GM06990 (cell line): ENCODE results near the gene PPP1R12C.

Experiments used
- DNase-seq: peaks from one replicate; pipeline ENCODE4 v3.0.0-alpha.2; 2011; ENCODE audit not compliant: insufficient read length; ENCODE audit errors: extremely low read depth
- H3K27me3 ChIP-seq: replicated peaks from 2 replicates; pipeline ENCODE4 v1.6.0; 2011; ENCODE audit warnings: low read length; ENCODE audit not compliant: control insufficient read depth, insufficient read depth
- H3K36me3 ChIP-seq: 2 replicates; pipeline ENCODE4 v1.5.1; 2011; ENCODE audit warnings: low read length; ENCODE audit not compliant: control insufficient read depth, insufficient read depth
- H3K4me3 ChIP-seq: replicated peaks from 2 replicates; pipeline ENCODE4 v1.5.1; 2011; ENCODE audit warnings: low read depth, mild to moderate bottlenecking, control low read depth, low read length
- CTCF ChIP-seq: IDR thresholded peaks from 2 replicates; pipeline ENCODE4 v1.5.1; 2011; ENCODE audit warnings: low read length, control low read depth, mild to moderate bottlenecking, inconsistent platforms; ENCODE audit not compliant: insufficient read depth, poor library complexity, severe bottlenecking

The PPP1R12C gene

GRCh38 chr19:55044286-55044685, 73.2 kb downstream of the PPP1R12C start:
- Histone ChIP-seq H3K4me3 (no peak overlapping the region), H3K36me3 (peaks cover 29% of the 10 kb centered on the region), H3K27me3 (no peaks in the 10 kb centered on the region)
- no peak for DNase-seq
- TF ChIP-seq CTCF, result no peak

GRCh38 chr19:55042688-55043087, 74.7 kb downstream of the PPP1R12C start:
- TF ChIP-seq CTCF, result no peak
- no peak for DNase-seq
- no peak overlapping the region for H3K4me3 ChIP-seq
- no peaks in the 10 kb centered on the region for H3K27me3 ChIP-seq
- peaks cover 17% of the 10 kb centered on the region for H3K36me3 ChIP-seq

- no peak for DNase-seq
- Histone ChIP-seq H3K27me3 (no peaks in the 10 kb centered on the region), H3K4me3 (no peak overlapping the region), H3K36me3 (peaks cover 14% of the 10 kb centered on the region)
- no peak for TF ChIP-seq CTCF
Observed at GRCh38 chr19:55042344-55042678, 75.1 kb downstream of the PPP1R12C start.

- Histone ChIP-seq H3K27me3 (no peaks in the 10 kb centered on the region), H3K4me3 (no peak overlapping the region), H3K36me3 (peaks cover 9% of the 10 kb centered on the region)
- DNase-seq, result no peak
- TF ChIP-seq CTCF, result no peak
Observed at GRCh38 chr19:55041627-55042343, 75.7 kb downstream of the PPP1R12C start.

- Histone ChIP-seq H3K4me3 (no peak overlapping the region), H3K27me3 (no peaks in the 10 kb centered on the region), H3K36me3 (peaks cover 9% of the 10 kb centered on the region)
- TF ChIP-seq CTCF, result no peak
- DNase-seq, result no peak
Observed at GRCh38 chr19:55041244-55041626, 76.2 kb downstream of the PPP1R12C start.
